Heart left ventricle (tissue), 16 donors: ENCODE data around the gene GPATCH3. TPM values are rescaled to one million over a fixed set of nuclear protein-coding genes. Genes with fewer than 3 reads are reported as not detected.
A peak's percentile ranks its signal among the peaks of the same experiment; 100 is the strongest.

Source experiments
- ATAC-seq, 4 donors: fragments of 200-7000 bp; cut with Tn5 transposase; one replicate each; pipeline ENCODE4 v1.9.1; 2020 to 2022; ENCODE audit warnings: moderate library complexity in 4 of 4, mild to moderate bottlenecking in 3 of 4, moderate number of reproducible peaks in 1 of 4
- DNase-seq, 5 donors: peaks; one replicate each; pipeline ENCODE4 v3.0.0-alpha.2; 2020
- H3K27ac ChIP-seq, 12 donors: fragments of 200-600 bp; sonication (generic) in 4 of 12; one replicate each; pipeline versions ENCODE4 v1.5.0 to v1.8.0; 2016 to 2022; ENCODE audit warnings: mild to moderate bottlenecking in 2 of 12
- H3K27me3 ChIP-seq, 9 donors: fragments of 200-600 bp; sonication (generic) in 2 of 9; one replicate each; pipeline versions ENCODE4 v1.5.1 to v1.8.0; 2016 to 2022; ENCODE audit warnings: mild to moderate bottlenecking in 3 of 9
- H3K36me3 ChIP-seq, 9 donors: fragments of 200-600 bp; sonication (generic) in 2 of 9; one replicate each; pipeline versions ENCODE4 v1.5.0 to v1.8.0; 2018 to 2022; ENCODE audit warnings: mild to moderate bottlenecking in 2 of 9
- H3K4me1 ChIP-seq, 12 donors: fragments of 200-600 bp; sonication (generic) in 4 of 12; one replicate each; pipeline versions ENCODE4 v1.5.0 to v1.8.0; 2016 to 2022; ENCODE audit warnings: mild to moderate bottlenecking in 3 of 12
- H3K4me3 ChIP-seq, 12 donors: fragments of 200-600 bp; sonication (generic) in 4 of 12; one replicate each; pipeline versions ENCODE4 v1.5.0 to v1.8.0; 2017 to 2022; ENCODE audit warnings: mild to moderate bottlenecking in 9 of 12, moderate library complexity in 4 of 12
- H3K9me3 ChIP-seq, 12 donors: fragments of 200-600 bp; sonication (generic) in 4 of 12; one replicate each; pipeline versions ENCODE4 v1.5.0 to v1.8.0; 2016 to 2022; ENCODE audit warnings: mild to moderate bottlenecking in 1 of 12
- POLR2A ChIP-seq, 2 donors: fragments of 450-650 bp; IDR thresholded peaks; one replicate each; pipeline ENCODE4 v1.6.1; 2017; ENCODE audit warnings: antibody characterized with exemption in 2 of 2, mild to moderate bottlenecking in 2 of 2, moderate library complexity in 2 of 2
- WGBS, 4 donors: extraction: QIAGEN DNeasy Blood & Tissue Kit in 2 of 4; methylation state at CpG; one replicate each; pipeline versions ENCODE4 v1.1.5 to v1.1.7; 2013 to 2018; 5-methylcytosine and 5-hydroxymethylcytosine counted together
- intact Hi-C, 10 donors: fragments of 100-400 bp; cut with DNase I; formaldehyde crosslinking; loops; one replicate each; pipeline versions ENCODE4 v1.11.1 to v1.14.2; 2022
- polyA plus RNA-seq, 2 donors: library from polyadenylated mRNA; stranded (reverse); fragments of 200-250 nt; gene quantifications; one replicate each; pipeline ENCODE4 v1.2.3, GENCODE V29; 2013
- total RNA-seq, 9 donors: library from RNA; depleted of rRNA in 2 of 9; stranded (reverse); fragments of >200 nt in 2 of 9; fragmentation: NEBNext Ultra II Directional in 3 of 9; extraction: Animal tissue kit (Norgen Biotek cat#: 25700) in 3 of 9; gene quantifications; one replicate each; pipeline versions ENCODE4 v1.1.0 to v1.2.4, GENCODE V29; 2016 to 2023
- TF ChIP-seq, protein P1 (sequence below), 12 donors: fragments of 200-600 bp; sonication (generic) in 4 of 12; IDR thresholded peaks; one replicate each; pipeline versions ENCODE4 v1.5.0 to v1.8.0; 2018 to 2022; ENCODE audit warnings: antibody characterized with exemption in 12 of 12, mild to moderate bottlenecking in 5 of 12
- donor health status: ischemic (EF 13 %, LVEDD 7.1; RV severe dilation, severe dysfunction).
- donor health status: healthy with polysubstance abuse.
- donor health status: DM: no; HTN: yes; CAD: no.
- donor health status: DM: no; HTN: no; CAD: no.
- donor health status: ischemic (EF 25% LVEDD 6.9; RV normal size, moderate dysfunction).
- donor health status: ischemic (EF 25% LVEDD 5.7; RV mildly dilated, moderate dysfunction).
- donor health status: healthy.
- donor health status: DM: yes; HTN: yes; CAD: no.
- donor health status: ischemic (EF 35%, LVEDD 5.7; RV mildly dilated, moderate dysfunction).
- donor health status: nonischemic (EF 11% LVEDD 7.7; RV severe dilation, severe dysfunction).
- donor health status: DM: yes; HTN: yes; CAD: no.
- donor health status: PGD.
- donor health status: ischemic (EF 29% LVEDD 5.4; RV normal size, mild dysfunction).
- donor health status: nonischemic (EF 23%, LVEDD 6.1; RV moderate dilation, normal function).

Gene GPATCH3
- total and polyA plus RNA-seq, 11 donors, result 6.0 to 14.9 (median 9.0) TPM

DNA sequence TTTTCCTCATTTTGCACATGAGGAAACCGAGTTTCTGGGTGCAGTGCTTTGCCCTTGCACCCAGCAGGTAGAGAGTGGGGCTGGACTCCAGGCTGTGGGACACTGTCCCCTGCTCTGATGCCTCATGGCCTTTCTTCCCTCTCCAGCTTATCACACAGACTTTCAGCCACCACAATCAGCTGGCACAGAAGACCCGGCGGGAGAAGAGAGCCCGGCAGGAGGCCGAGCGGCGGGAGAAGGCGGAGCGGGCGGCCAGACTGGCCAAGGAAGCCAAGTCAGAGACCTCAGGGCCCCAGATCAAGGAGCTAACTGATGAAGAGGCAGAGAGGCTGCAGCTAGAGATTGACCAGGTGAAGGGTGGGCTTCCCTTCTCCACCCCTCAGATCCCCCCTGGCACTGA, 41.0 kb upstream of the GPATCH3 start:
- intact Hi-C loops, result no loop called here
- Histone ChIP-seq H3K9me3 (no peaks in the 10 kb centered on the region), H3K36me3 (peaks cover 0 to 71% (median 61%) of the 10 kb centered on the region in 9 donors), H3K4me1 (peaks cover 0 to 52% (median 15%) of the 10 kb centered on the region in 12 donors), H3K4me3 (no peak overlapping the region), H3K27ac (peak overlapping the region in 3 of 12 donors; percentile 9 to 19 (median 10)), H3K27me3 (no peaks in the 10 kb centered on the region)
- TF ChIP-seq POLR2A (IDR thresholded peaks at IDR 0.05), result no peak
- TF ChIP-seq, protein P1, sequence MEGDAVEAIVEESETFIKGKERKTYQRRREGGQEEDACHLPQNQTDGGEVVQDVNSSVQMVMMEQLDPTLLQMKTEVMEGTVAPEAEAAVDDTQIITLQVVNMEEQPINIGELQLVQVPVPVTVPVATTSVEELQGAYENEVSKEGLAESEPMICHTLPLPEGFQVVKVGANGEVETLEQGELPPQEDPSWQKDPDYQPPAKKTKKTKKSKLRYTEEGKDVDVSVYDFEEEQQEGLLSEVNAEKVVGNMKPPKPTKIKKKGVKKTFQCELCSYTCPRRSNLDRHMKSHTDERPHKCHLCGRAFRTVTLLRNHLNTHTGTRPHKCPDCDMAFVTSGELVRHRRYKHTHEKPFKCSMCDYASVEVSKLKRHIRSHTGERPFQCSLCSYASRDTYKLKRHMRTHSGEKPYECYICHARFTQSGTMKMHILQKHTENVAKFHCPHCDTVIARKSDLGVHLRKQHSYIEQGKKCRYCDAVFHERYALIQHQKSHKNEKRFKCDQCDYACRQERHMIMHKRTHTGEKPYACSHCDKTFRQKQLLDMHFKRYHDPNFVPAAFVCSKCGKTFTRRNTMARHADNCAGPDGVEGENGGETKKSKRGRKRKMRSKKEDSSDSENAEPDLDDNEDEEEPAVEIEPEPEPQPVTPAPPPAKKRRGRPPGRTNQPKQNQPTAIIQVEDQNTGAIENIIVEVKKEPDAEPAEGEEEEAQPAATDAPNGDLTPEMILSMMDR (IDR thresholded peaks at IDR 0.05), result no peak
- WGBS, 4 donors, result 71 to 81% (median 74%) methylated on average over 10 of the region's 10 CpGs
- DNase-seq (peak in 2 of 5 donors; percentile 20 to 35), ATAC-seq (peak; percentile 3 to 50 (median 35))

DNA sequence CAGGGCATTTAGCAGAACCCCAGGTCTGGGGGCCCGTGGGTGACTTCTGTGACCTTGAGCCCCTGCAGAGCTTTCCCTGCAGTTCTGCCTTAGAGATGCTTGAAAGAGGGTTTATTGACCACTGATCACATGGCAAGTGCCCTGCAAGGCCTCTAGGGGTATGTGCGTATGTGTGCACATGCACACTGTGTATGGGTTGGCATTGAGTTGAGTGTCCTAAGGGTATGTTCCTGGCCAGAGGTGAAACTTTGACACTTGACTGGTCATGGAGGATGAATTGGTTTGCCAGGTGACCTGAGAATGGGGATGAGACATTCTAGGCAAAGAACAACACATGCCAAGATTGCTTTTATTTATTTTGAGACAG, 38.4 kb upstream of the GPATCH3 start:
- H3K36me3 ChIP-seq, result peaks cover 0 to 65% (median 47%) of the 10 kb centered on the region in 9 donors
- peak in 1 of 4 donors; percentile 9 for ATAC-seq
- H3K4me3 ChIP-seq, result no peak overlapping the region
- WGBS, 4 donors, result 84 to 100% (median 92%) methylated on average over 1 to 2 of the region's 2 CpGs
- peak overlapping the region in 9 of 12 donors; percentile 27 to 75 (median 68) for H3K27ac ChIP-seq
- H3K4me1 ChIP-seq, result peaks cover 0 to 40% (median 11%) of the 10 kb centered on the region in 12 donors
- H3K9me3 ChIP-seq, result no peaks in the 10 kb centered on the region
- TF ChIP-seq, protein P1 (IDR thresholded peaks at IDR 0.05), result no peak
- no peak for TF ChIP-seq POLR2A (IDR thresholded peaks at IDR 0.05)
- DNase-seq, result no peak
- intact Hi-C loops, result no loop called here
- no peaks in the 10 kb centered on the region for H3K27me3 ChIP-seq

DNA sequence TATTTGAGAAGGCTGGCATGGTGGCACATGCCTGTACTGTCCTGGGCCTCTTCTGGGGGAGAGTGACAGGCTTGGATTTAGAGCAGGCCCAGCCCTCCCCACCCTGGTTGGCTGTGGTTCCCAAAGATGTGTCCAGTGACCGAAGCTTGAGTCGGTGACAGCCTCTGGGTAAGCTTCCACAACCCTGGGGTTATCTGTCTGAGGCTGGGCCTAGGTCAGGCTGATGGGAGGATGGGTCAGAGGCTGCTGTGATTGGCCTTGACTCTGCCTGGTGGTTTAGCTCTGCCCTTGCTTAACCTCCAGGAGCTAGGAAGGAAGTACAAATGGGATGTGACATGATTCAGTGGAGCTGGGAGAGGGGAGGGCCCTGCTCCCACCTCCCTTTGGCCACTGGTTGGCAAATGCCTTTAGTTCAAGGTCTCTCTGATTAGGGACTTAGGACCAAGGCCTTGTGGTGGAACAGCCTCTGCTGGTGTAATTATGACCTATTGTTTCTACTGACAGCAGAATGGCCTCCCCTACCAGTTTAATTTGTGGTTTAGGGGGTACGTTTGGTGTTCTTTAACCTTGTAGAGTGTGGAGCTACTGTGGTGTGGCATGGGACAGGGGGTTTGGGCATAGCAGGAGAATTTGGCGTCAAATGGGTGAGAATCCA, 37.9 kb upstream of the GPATCH3 start:
- peak in 4 of 5 donors; percentile 31 to 62 (median 37) for DNase-seq
- 51 to 71% (median 67%) methylated on average over 4 of the region's 4 CpGs for WGBS, 4 donors
- no peak for TF ChIP-seq POLR2A (IDR thresholded peaks at IDR 0.05)
- TF ChIP-seq, protein P1 (IDR thresholded peaks at IDR 0.05), result no peak
- ATAC-seq, result peak; percentile 62 to 82 (median 72)
- H3K4me1 ChIP-seq, result peaks cover 0 to 40% (median 11%) of the 10 kb centered on the region in 12 donors
- no peak overlapping the region for H3K4me3 ChIP-seq
- intact Hi-C loops, result no loop called here
- peaks cover 0 to 65% (median 46%) of the 10 kb centered on the region in 9 donors for H3K36me3 ChIP-seq
- H3K9me3 ChIP-seq, result no peaks in the 10 kb centered on the region
- peak overlapping the region in 11 of 12 donors; percentile 8 to 75 (median 68) for H3K27ac ChIP-seq
- H3K27me3 ChIP-seq, result no peaks in the 10 kb centered on the region

GRCh38 chr1:26936823-26937222, 36.6 kb upstream of the GPATCH3 start:
- intact Hi-C loops, result loop anchor here in 1 of 10 donors (2.0 kb wide), 1 partner anchor 14 kb away; no protein-coding TSS in a partner anchor

More at GRCh38 chr1:26936823-26937222, 36.6 kb upstream of the GPATCH3 start:
- TF ChIP-seq, protein P1 (IDR thresholded peaks at IDR 0.05), result no peak
- no peak for TF ChIP-seq POLR2A (IDR thresholded peaks at IDR 0.05)
- no peaks in the 10 kb centered on the region for H3K9me3 ChIP-seq
- peaks cover 0 to 64% (median 44%) of the 10 kb centered on the region in 9 donors for H3K36me3 ChIP-seq
- H3K4me1 ChIP-seq, result peaks cover 0 to 40% (median 12%) of the 10 kb centered on the region in 12 donors
- H3K4me3 ChIP-seq, result no peak overlapping the region
- no peak for ATAC-seq
- DNase-seq, result no peak
- 85 to 88% (median 87%) methylated on average over 6 of the region's 6 CpGs for whole genome bisulfite sequencing, 4 donors
- H3K27ac ChIP-seq, result no peak overlapping the region
- no peaks in the 10 kb centered on the region for H3K27me3 ChIP-seq
